Natural killer cell (primary cell): ENCODE results near the gene APH1B. TPM values are rescaled to one million over a fixed set of nuclear protein-coding genes. Genes with fewer than 3 reads are reported as not detected.

Experiments
- ATAC-seq, 3 donors: fragments of 150-1000 bp in 2 of 3; fragments of 200-7000 bp in 1 of 3; cut with Tn5 transposase; 1 replicate in 1 of 3; 2 replicates in 2 of 3; pipeline ENCODE4 v1.10.0; 2021; ENCODE audit warnings: mild to moderate bottlenecking in 2 of 3, moderate library complexity in 2 of 3
- DNase-seq, 2 donors: peaks; one replicate each; pipeline versions ENCODE4 v3.0.0 to v3.0.0-alpha.2; 2013 to 2021; ENCODE audit warnings: mixed read lengths in 1 of 2
- H3K27ac ChIP-seq: one replicate; pipeline ENCODE4 v1.5.1; 2013; ENCODE audit warnings: mild to moderate bottlenecking, low read length
- H3K27me3 ChIP-seq: one replicate; pipeline ENCODE4 v1.6.1; 2013; ENCODE audit warnings: low read length; ENCODE audit not compliant: control insufficient read depth, insufficient read depth
- H3K36me3 ChIP-seq: one replicate; pipeline ENCODE4 v1.6.1; 2013; ENCODE audit warnings: low read length; ENCODE audit not compliant: control insufficient read depth, insufficient read depth
- H3K4me1 ChIP-seq: one replicate; pipeline ENCODE4 v1.6.1; 2013; ENCODE audit warnings: low read length; ENCODE audit not compliant: control insufficient read depth, insufficient read depth
- H3K4me3 ChIP-seq: one replicate; pipeline ENCODE4 v1.5.1; 2013; ENCODE audit warnings: low read length
- H3K9me3 ChIP-seq: one replicate; pipeline ENCODE4 v1.6.1; 2013; ENCODE audit warnings: low read length; ENCODE audit not compliant: control insufficient read depth, insufficient read depth
- H3K27ac Mint-ChIP-seq, 2 donors: one replicate each; pipeline ENCODE4 v1.8.0; 2022; ENCODE audit warnings: mild to moderate bottlenecking in 2 of 2, mixed read lengths in 2 of 2, moderate library complexity in 1 of 2
- H3K27me3 Mint-ChIP-seq, 2 donors: one replicate each; pipeline ENCODE4 v1.8.0; 2022; ENCODE audit warnings: low read depth in 2 of 2, mixed read lengths in 2 of 2
- H3K36me3 Mint-ChIP-seq: one replicate; pipeline ENCODE4 v1.8.0; 2022; ENCODE audit warnings: mixed read lengths
- H3K4me1 Mint-ChIP-seq, 2 donors: one replicate each; pipeline ENCODE4 v1.8.0; 2022; ENCODE audit warnings: mixed read lengths in 2 of 2
- H3K4me3 Mint-ChIP-seq: one replicate; pipeline ENCODE4 v1.8.0; 2022; ENCODE audit warnings: mild to moderate bottlenecking, moderate library complexity, mixed read lengths
- H3K9me3 Mint-ChIP-seq, 2 donors: one replicate each; pipeline ENCODE4 v1.8.0; 2022; ENCODE audit warnings: mixed read lengths in 2 of 2
- CTCF ChIP-seq: fragments of 200-600 bp; IDR thresholded peaks from one replicate; pipeline ENCODE4 v1.8.0; 2022; ENCODE audit warnings: antibody characterized with exemption
- WGBS: methylation state at CpG from one replicate; pipeline ENCODE4 v1.1.7; 2013; ENCODE audit warnings: missing lambda C conversion rate; ENCODE audit not compliant: insufficient coverage; 5-methylcytosine and 5-hydroxymethylcytosine counted together
- intact Hi-C: fragments of 100-400 bp; cut with micrococcal nuclease; formaldehyde crosslinking; loops from one replicate; pipeline ENCODE4 v1.14.2; 2022
- total RNA-seq, 4 donors: library from RNA; stranded (reverse); fragments of 120-200 nt in 1 of 4; gene quantifications; one replicate each; pipeline versions ENCODE4 v1.2.3 to v1.2.4, GENCODE V29; 2013 to 2022

APH1B gene
- total RNA-seq, 3 donors from 2014 or later (not counting 1 experiment from before 2014, with no cell fraction given): 8.6 to 12.4 (median 9.9) TPM

DNA sequence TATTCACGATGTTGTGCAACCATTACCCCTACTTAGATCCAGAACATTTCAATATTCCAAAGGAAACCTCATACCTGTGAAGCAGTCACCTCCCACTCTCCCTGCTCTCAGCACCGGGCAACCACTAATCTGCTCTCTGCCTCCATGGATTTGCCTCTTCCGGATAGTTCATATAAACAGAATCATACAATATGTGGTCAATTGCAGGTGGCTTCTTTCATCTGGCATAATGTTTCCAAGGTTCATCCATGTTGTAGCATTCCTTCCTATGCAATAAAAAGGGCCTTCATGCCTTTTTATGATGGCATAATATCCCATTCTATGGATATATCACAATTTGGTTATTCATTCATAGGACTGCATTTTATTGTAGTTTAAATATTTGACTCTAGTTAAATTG is 80.3 kb downstream of the APH1B start:
- DNase-seq: no peak
- Mint-ChIP-seq H3K4me3 (no peak overlapping the region), H3K36me3 (no peaks in the 10 kb centered on the region), H3K27ac (no peak overlapping the region), H3K9me3 (no peaks in the 10 kb centered on the region), H3K4me1 (no peaks in the 10 kb centered on the region), H3K27me3 (peaks cover 0 to 21% of the 10 kb centered on the region in 2 donors)
- ATAC-seq: no peak
- WGBS: 89% methylated on average over 3 of the region's 3 CpGs
- no peak overlapping the region for H3K4me3 ChIP-seq
- TF ChIP-seq CTCF: no peak
- H3K27ac ChIP-seq: no peak overlapping the region
- intact Hi-C loops: no loop called here
- no peaks in the 10 kb centered on the region for H3K27me3 ChIP-seq
- no peaks in the 10 kb centered on the region for H3K36me3 ChIP-seq
- no peaks in the 10 kb centered on the region for H3K9me3 ChIP-seq
- peaks cover 6% of the 10 kb centered on the region for H3K4me1 ChIP-seq

DNA sequence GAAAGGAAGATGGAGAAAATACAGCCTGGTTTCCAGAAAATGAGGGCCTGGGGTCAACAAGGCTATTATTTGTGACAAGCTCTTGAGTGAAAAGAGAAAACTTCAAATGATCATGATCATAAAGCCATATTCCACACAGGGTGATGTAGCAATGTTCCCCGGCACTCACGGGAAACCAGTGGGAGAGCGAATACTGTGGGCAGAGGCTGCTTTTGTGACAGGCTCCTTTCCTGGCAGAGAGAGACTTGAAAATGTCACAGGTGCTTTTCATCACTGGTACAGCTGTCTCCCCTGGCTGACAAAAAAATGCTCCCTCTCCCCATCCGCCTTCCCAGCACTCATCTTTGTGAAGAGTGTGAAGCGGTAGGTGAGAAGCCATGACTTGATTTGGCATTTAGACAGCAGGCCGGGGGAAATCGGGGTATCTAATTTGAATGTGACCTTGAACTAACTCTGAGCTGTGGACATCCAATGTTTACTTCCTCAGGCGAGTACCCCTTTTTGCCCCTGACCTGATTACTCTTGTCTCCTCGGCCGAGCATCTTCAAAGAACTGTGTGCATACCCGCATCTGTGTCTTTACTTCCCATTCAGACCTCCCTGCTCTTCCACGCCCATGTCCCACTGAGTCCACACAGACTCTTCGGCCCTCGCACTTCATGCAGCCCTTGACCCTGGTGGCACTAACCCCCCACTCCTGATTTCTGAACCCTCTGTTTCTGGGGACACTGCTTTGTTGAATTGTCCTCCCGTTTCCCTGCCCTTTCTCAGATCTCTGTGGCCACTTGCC is 81.0 kb downstream of the APH1B start:
- TF ChIP-seq CTCF: no peak
- ATAC-seq (no peak), DNase-seq (no peak)
- Mint-ChIP-seq H3K36me3 (no peaks in the 10 kb centered on the region), H3K4me3 (no peak overlapping the region), H3K9me3 (no peaks in the 10 kb centered on the region), H3K27ac (no peak overlapping the region), H3K4me1 (no peaks in the 10 kb centered on the region), H3K27me3 (peaks cover 0 to 19% of the 10 kb centered on the region in 2 donors)
- WGBS: 82% methylated on average over 15 of the region's 15 CpGs
- intact Hi-C loops: no loop called here
- no peaks in the 10 kb centered on the region for H3K27me3 ChIP-seq
- no peak overlapping the region for H3K4me3 ChIP-seq
- no peaks in the 10 kb centered on the region for H3K36me3 ChIP-seq
- no peak overlapping the region for H3K27ac ChIP-seq
- no peaks in the 10 kb centered on the region for H3K9me3 ChIP-seq
- H3K4me1 ChIP-seq: peaks cover 7% of the 10 kb centered on the region

Other genes with a start within 250 kb of the APH1B start
- gene TPM1, start 234.9 kb upstream of the APH1B start, total RNA-seq: 10 to 100 TPM; 21.5 to 33.0 (median 25.6) TPM
- 10 to 100 TPM; 17.1 to 29.1 (median 26.4) TPM for gene LACTB, start 155.7 kb upstream of the APH1B start, total RNA-seq
- 10 to 100 TPM; 50.4 to 63.3 (median 52.2) TPM for gene RPS27L, start 120.1 kb upstream of the APH1B start, total RNA-seq
- 100 to 1,000 TPM; 128 to 155 (median 137) TPM for gene RAB8B, start 88.0 kb upstream of the APH1B start, total RNA-seq
- gene CA12, start 104.2 kb downstream of the APH1B start, total RNA-seq: not detected
- 100 to 1,000 TPM; 163 to 187 (median 169) TPM for gene USP3, start 227.0 kb downstream of the APH1B start, total RNA-seq